Effector memory CD4-positive, alpha-beta T cell (primary cell): ENCODE results near the gene PMPCA.

ENCODE experiments used
- DNase-seq, 3 donors: peaks; one replicate each; pipeline ENCODE4 v3.0.0-alpha.2; 2020
- H3K27ac ChIP-seq: 2 replicates; pipeline ENCODE4 v1.7.0; 2013; ENCODE audit warnings: mild to moderate bottlenecking, low read length, moderate library complexity; ENCODE audit not compliant: insufficient read depth, poor library complexity, severe bottlenecking
- H3K27me3 ChIP-seq: replicated peaks from 2 replicates; pipeline ENCODE4 v1.7.0; 2013; ENCODE audit warnings: mild to moderate bottlenecking, low read length; ENCODE audit not compliant: insufficient read depth, control insufficient read depth, poor library complexity, severe bottlenecking
- H3K36me3 ChIP-seq: 2 replicates; pipeline ENCODE4 v1.7.0; 2013; ENCODE audit warnings: mild to moderate bottlenecking, low read length, moderate library complexity; ENCODE audit not compliant: control insufficient read depth, insufficient read depth
- H3K4me1 ChIP-seq: 2 replicates; pipeline ENCODE4 v1.7.0; 2013; ENCODE audit warnings: low read length, mild to moderate bottlenecking; ENCODE audit not compliant: control insufficient read depth, insufficient read depth, poor library complexity, severe bottlenecking
- H3K4me3 ChIP-seq: 2 replicates; pipeline ENCODE4 v1.7.0; 2013; ENCODE audit warnings: low read length, low read depth, mild to moderate bottlenecking; ENCODE audit not compliant: insufficient read depth, poor library complexity, severe bottlenecking
- H3K9me3 ChIP-seq: 2 replicates; pipeline ENCODE4 v1.7.0; 2013; ENCODE audit warnings: mild to moderate bottlenecking, low read length, moderate library complexity; ENCODE audit not compliant: control insufficient read depth
- total RNA-seq, 3 donors: gene quantifications; one replicate each; lab custom pipeline; 2026; lab: John Stamatoyannopoulos, UW

Gene PMPCA, protein sequence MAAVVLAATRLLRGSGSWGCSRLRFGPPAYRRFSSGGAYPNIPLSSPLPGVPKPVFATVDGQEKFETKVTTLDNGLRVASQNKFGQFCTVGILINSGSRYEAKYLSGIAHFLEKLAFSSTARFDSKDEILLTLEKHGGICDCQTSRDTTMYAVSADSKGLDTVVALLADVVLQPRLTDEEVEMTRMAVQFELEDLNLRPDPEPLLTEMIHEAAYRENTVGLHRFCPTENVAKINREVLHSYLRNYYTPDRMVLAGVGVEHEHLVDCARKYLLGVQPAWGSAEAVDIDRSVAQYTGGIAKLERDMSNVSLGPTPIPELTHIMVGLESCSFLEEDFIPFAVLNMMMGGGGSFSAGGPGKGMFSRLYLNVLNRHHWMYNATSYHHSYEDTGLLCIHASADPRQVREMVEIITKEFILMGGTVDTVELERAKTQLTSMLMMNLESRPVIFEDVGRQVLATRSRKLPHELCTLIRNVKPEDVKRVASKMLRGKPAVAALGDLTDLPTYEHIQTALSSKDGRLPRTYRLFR
- total RNA-seq, result 48.1 to 82.1 (median 64.5) reads per million in 3 donors

DNA sequence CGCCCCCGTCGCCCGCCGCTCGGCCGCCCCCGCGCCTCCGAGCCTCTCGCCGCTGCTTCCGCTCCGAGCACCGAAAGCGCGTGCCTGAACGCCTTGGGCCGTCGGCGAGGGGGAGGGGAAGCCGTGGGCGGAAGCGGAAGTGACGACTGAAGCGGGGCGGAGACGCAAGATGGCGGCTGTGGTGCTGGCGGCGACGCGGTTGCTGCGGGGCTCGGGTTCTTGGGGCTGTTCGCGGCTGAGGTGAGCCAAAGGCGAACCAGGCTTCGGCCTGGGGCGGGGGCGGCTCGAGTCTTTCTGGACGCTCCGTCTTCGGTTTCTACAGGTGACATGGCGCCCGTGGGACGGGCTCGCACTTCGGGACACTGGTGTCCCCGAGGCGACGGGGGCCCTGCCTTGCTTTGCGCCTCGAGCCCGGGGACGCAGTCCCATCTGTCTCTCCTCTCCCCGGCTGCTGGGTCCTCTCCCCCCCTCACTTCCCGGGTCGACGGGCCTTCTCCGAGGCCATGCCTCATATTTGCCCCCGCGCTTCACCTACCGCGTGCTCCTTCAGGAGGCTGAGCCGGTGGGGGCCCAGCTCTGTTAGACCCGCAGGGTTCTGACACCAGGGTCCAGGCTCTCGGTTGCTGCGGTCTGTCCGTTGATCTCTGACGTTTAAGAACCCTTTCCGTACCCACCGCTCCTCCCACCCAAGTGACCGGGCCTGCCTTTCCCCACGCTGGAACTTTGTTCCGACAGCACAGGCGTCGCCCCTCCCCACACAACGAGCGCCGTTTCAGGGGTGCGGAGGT is at the start of gene PMPCA, which contains the start of gene ENTR1:
Gene PMPCA (plus strand): TSS at position 159 of the 788 bp plus-strand sequence. CDS start 11 bp downstream, at position 170.
Gene ENTR1 (minus strand): TSS at position 115 of the 788 bp plus-strand sequence. CDS start 217 bp downstream, outside the sequence.
- peak; percentile 88 to 92 (median 90) for DNase-seq
- H3K4me3 ChIP-seq, result peak within 1 kb of the TSS; percentile 87
- H3K9me3 ChIP-seq, result no peaks in the 10 kb centered on the region
- H3K36me3 ChIP-seq, result peaks cover 53% of the 10 kb centered on the region
- peaks cover 30% of the 10 kb centered on the region for H3K4me1 ChIP-seq
- H3K27ac ChIP-seq, result peak within 1 kb of the TSS; percentile 84
- no peaks in the 10 kb centered on the region for H3K27me3 ChIP-seq

DNA sequence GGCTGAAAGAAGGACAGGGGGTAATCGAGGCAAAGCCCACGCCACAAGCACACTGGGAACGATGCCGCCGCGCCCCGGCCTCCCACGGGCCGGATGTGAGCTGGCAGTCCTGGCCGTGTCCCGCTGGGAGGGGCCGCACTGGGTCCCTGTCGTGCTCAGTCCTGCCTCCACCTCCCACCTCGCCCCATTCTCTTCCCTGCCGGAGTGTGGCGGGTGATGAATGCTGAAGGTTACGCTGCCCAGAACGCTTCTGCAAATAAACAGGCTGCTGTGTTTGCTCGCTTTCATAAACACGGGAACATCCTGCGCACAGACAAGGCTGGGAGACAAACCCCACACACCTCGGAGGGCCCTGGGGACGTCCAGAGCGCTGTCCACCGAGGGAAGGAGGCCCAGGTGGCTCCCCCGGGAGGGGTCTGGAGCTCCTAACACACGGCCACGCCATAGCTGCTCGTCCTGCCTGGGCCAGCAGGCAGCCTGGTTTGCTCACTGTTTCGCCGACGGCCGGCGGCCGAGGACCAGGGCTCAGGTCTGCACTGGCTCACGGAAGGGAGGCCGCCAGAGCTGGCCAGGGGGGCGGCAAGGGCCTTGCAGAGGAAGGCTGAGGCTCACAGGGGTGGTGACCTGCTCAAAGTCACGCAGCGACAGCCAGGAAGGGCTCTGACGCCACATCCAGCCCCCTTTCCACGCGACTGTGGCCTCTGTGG is 49.3 kb upstream of the PMPCA start:
- Histone ChIP-seq H3K36me3 (peaks cover 9% of the 10 kb centered on the region), H3K4me3 (no peak overlapping the region), H3K27me3 (no peaks in the 10 kb centered on the region), H3K4me1 (peaks cover 7% of the 10 kb centered on the region), H3K9me3 (no peaks in the 10 kb centered on the region), H3K27ac (no peak overlapping the region)
- DNase-seq, result no peak

DNA sequence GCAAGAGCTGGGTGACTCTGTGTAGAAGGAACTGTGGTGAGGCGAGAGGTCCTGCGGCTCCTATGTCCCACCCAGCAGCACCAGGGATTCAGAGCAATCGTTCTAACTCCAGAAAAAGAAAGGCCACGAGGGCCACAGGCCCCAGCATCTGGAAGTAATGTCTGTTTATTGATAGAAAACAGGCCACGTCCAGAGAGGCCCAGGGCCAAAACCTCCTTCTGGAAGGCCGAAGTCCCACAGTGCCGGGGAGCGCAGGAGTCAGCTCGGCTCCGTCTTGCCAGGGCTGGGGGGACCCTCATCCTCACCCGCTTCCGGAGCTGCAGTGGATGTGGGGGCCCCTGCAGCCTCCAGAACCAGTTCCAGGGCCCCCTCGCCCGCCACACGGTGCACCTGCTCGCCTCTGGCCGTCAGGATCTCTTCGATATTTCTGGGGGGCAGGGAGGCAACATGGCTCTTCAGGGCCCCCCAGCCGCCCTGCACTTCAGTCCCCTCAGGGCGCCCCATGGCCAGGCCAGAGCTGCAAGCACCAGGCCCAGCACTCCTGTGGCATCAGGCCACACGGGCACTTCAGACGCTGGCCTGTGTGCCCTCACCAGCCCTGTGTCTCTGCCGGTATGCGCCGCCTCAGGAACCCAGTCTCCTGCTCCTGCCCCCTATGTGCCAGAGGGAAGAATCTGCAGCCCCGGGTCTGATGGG is 48.6 kb upstream of the PMPCA start:
- Histone ChIP-seq H3K9me3 (no peaks in the 10 kb centered on the region), H3K27ac (no peak overlapping the region), H3K27me3 (no peaks in the 10 kb centered on the region), H3K4me1 (peaks cover 7% of the 10 kb centered on the region), H3K36me3 (peaks cover 9% of the 10 kb centered on the region), H3K4me3 (no peak overlapping the region)
- DNase-seq, result no peak

DNA sequence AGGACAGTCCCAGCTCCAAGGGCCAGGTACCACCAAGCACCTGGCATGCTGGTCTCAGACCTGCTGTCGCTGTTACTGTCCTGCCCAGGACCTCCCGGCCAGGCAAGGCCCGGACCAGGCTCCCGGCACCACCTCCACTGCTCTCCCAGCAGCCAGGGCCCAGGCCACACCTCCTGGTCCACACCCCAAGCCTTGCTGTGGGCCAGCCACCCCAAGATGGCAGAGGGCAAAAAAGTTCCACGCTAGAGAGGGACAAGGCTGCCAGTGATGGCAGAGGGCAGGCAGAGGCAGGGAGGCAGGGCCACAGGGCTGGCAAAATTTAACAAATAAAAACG is 48.0 kb upstream of the PMPCA start:
- DNase-seq, result no peak
- Histone ChIP-seq H3K9me3 (no peaks in the 10 kb centered on the region), H3K4me1 (peaks cover 7% of the 10 kb centered on the region), H3K27me3 (no peaks in the 10 kb centered on the region), H3K4me3 (no peak overlapping the region), H3K27ac (no peak overlapping the region), H3K36me3 (peaks cover 9% of the 10 kb centered on the region)

DNA sequence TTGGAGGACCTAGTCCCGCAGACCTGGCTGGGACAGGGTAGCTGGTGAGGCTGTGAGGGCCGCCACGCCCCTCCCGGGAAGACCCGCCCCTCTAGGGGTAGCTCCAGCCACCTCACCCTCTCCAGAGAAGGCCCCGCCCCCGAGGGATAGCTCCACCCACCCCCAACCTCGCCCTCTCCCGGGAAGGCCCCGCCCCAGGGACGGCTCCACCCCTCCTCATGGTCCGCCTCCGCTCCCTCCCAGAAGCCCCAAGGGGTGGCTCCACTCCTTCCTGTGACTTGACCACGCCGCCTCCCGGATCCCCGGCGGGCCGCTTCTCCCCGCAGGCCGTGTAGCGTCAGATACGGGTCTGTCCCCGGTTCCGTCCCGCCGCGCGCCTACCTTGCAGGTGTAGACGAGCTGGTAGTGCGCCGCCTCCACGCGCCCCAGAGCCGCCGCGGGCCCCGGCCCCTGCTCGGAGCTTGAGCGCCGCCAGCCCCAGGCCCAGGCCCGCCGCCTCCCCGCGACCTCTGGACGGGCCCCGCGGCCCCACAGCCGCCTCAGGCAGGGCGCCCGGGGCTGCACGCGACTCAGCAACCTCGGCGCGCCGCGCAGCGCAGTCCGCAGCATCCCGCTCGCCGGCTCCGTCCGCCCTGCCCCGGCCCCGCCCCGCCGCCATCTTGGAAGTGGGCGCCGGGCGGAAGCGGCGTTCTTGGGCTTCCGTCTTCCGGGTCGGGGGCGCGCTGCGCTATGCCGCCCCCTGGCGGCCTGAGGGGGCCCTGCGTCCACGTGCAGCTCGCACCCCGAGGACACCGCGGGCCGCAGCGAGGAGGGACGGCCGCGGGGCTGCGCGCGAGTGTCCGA is 47.1 kb upstream of the PMPCA start, which contains the start of gene DNLZ:
Gene DNLZ (minus strand): TSS at position 639 of the 843 bp plus-strand sequence. CDS start 30 bp downstream, at position 609.
- Histone ChIP-seq H3K4me1 (peaks cover 7% of the 10 kb centered on the region), H3K27me3 (no peaks in the 10 kb centered on the region), H3K4me3 (peak within 1 kb of the TSS; percentile 81), H3K36me3 (peaks cover 9% of the 10 kb centered on the region), H3K27ac (peak within 1 kb of the TSS; percentile 74), H3K9me3 (no peaks in the 10 kb centered on the region)
- DNase-seq, result peak; percentile 81 to 92 (median 89)

DNA sequence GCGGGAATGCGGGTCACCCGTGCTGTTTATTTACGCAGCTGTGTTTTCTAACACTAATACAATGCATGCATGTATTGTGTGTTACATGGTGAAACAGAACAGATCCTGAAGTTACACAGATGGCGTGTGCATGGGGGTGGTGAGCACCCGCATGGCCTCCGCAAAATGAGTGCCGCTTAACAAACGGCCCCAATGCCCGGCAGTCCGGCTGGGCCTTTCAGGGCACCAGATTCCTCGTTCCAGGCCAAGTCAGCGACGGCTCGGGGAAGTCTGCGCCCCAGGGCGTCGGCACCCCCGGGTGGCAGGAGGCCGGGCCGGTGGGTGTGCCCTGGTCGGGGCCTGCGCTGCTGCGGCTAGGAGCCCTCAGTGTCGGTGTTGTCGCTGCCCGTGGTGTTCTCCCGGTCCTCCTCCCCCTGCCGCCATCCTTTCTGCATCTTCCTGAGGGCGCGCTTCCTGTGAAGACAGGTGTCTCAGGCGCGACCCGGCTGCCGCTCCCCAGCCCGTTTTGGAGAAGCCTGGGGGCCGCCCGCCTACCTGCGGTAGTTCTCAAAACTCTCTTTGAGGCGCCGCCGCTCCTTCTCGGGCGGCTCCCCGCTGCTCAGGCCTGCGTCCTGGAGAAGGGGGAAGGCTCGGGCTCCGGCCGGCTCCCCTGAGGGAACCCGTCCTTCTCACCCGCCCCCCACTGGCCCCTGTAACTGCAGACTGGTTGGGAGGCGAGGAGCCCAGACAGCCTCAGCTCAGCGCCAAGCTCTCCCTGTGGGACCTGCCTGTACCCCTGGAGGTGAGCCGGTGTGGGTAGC is 46.3 kb upstream of the PMPCA start:
- H3K4me1 ChIP-seq, result peaks cover 7% of the 10 kb centered on the region
- no peaks in the 10 kb centered on the region for H3K27me3 ChIP-seq
- peaks cover 9% of the 10 kb centered on the region for H3K36me3 ChIP-seq
- no peak overlapping the region for H3K27ac ChIP-seq
- no peaks in the 10 kb centered on the region for H3K9me3 ChIP-seq
- no peak overlapping the region for H3K4me3 ChIP-seq
- DNase-seq, result peak in 1 of 3 donors; percentile 1

DNA sequence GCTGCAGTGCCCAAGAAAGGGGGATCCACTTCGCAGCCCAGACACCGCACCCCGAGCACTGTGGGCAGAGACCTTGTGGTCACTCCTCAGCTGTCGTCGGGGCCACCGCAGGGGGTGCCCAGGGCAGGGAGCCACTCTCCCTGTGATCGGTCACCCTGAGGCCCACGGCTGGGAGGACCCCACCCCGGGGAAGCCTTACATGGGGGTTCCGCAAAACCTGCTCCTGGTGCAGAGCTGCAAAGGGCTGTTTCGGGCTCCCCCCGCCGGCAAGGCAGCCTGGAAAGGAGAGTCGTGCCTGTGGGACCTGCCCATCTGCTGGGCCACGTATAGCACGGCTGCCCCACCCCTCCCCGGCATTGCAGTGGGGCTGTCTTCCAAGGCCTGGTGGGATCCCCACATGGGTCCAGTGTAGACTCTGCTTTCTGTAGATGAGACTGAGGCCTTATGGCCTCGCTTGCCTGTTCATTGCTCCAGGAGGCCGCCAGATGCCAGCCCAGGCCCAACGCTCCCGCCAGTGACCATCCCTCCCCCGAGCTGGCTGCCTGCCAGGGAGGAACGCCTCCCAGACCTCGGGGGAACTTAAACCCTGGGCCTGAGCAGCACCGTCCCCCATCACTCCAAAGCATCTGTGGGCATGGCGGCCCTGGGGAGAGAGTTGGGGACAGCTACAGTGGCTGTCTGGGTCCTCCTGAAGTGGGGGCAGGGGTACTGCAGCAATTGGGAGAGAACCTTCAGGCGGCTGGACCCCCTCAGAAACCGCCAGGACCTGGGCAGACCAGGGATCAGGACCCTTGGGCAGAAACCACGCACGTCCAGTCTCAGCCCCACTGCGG is 45.3 kb upstream of the PMPCA start:
- no peak overlapping the region for H3K4me3 ChIP-seq
- DNase-seq, result no peak
- no peaks in the 10 kb centered on the region for H3K9me3 ChIP-seq
- peaks cover 3% of the 10 kb centered on the region for H3K36me3 ChIP-seq
- no peaks in the 10 kb centered on the region for H3K27me3 ChIP-seq
- H3K27ac ChIP-seq, result no peak overlapping the region
- H3K4me1 ChIP-seq, result peaks cover 7% of the 10 kb centered on the region

DNA sequence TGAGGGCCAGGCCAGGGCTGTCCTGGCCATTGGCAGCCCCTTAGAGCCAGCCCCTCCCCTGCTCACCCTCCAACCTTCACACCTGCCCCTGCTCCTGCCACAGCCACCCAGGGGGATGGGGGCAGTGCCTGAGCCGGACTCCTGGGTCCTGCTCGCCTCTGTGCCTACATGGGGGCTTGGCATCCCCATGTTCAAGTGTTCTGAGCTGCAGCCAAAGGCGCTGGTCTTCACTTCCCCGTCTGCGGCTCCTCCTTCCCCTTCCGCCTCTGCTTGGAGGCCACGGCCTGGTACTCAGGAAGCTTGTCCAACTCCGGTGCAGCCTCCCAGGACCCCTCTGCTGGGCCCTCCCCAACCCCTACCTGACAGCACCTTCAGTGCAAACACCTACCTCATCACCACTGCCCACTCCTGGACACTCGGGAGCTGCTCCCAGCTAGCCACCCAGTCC is 44.7 kb upstream of the PMPCA start:
- H3K27ac ChIP-seq, result no peak overlapping the region
- no peak overlapping the region for H3K4me3 ChIP-seq
- no peaks in the 10 kb centered on the region for H3K27me3 ChIP-seq
- no peaks in the 10 kb centered on the region for H3K36me3 ChIP-seq
- peaks cover 7% of the 10 kb centered on the region for H3K4me1 ChIP-seq
- H3K9me3 ChIP-seq, result no peaks in the 10 kb centered on the region
- DNase-seq, result no peak
